Stimulated activated naive B cell treated with anti-CD40 and anti-IgM and Interleukin-4, amounts not matched to agents 10 μg/mL and 1 μg/mL and 100 μg/mL, for 72 hours (primary cell): ENCODE data around the gene KRTAP4-7.
"Not testable (repeated sequence)": the region's sequence is repeated elsewhere in the genome, so short reads cannot be mapped to it uniquely, and the experiment has no call there.

Source experiments
- ATAC-seq, 2 donors: fragments of 150-1000 bp; cut with Tn5 transposase; replicated peaks; 2 replicates each; pipeline ENCODE4 v1.10.0; 2021; ENCODE audit warnings: moderate library complexity in 1 of 2
- DNase-seq: peaks from one replicate; pipeline ENCODE4 v3.0.0; 2021
- H3K27ac Mint-ChIP-seq: one replicate; pipeline ENCODE4 v1.8.0; 2022; ENCODE audit warnings: mild to moderate bottlenecking, mixed read lengths
- H3K27me3 Mint-ChIP-seq, 2 donors: one replicate each; pipeline ENCODE4 v1.8.0; 2022; ENCODE audit warnings: mixed read lengths in 2 of 2
- H3K36me3 Mint-ChIP-seq, 2 donors: one replicate each; pipeline ENCODE4 v1.8.0; 2022; ENCODE audit warnings: mixed read lengths in 2 of 2, mild to moderate bottlenecking in 1 of 2
- H3K4me1 Mint-ChIP-seq, 2 donors: one replicate each; pipeline ENCODE4 v1.8.0; 2022; ENCODE audit warnings: mixed read lengths in 2 of 2, mild to moderate bottlenecking in 1 of 2
- H3K4me3 Mint-ChIP-seq, 2 donors: one replicate each; pipeline ENCODE4 v1.8.0; 2022; ENCODE audit warnings: mild to moderate bottlenecking in 2 of 2, mixed read lengths in 2 of 2, moderate library complexity in 1 of 2
- H3K9me3 Mint-ChIP-seq, 2 donors: one replicate each; pipeline ENCODE4 v1.8.0; 2022; ENCODE audit warnings: mixed read lengths in 2 of 2, mild to moderate bottlenecking in 1 of 2

The KRTAP4-7 gene

DNA sequence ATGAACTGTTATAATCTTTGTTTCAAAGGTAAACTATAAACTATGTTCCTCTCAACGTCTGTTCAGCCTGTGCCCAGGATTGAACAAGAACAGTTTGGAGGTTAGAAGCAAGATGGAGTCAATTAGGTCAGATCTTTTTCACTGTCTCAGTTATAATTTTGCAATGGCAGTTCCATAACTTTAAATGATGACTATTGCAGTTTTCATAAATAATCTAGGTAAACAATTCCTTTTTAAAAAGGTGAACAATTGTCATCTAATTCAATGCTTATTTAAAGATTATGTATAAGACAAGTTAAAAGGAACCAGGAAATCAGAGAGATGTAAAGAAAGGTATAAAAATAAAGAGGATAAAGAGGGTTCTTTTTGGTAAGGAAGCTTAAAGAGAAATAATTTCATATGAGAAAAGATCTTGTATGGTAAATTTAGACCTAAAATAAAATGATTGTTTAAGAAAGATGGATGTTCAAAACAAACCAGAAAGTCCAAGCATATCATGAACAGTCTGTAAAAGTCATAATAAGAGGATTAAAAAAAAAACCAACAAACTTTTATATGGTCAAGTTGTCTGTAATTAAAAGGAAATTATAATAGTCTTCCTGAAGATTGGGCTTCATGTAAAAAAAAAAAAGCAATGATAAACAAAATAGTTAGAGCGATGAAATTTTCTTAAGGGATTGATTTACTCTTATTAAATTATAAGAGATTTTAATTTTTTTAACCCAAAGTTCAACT, 27.4 kb downstream of the KRTAP4-7 start:
- Mint-ChIP-seq H3K27ac (no peak overlapping the region), H3K4me3 (no peak overlapping the region), H3K36me3 (peaks cover 7 to 12% of the 10 kb centered on the region in 2 donors), H3K4me1 (peaks cover 26 to 41% of the 10 kb centered on the region in 2 donors), H3K9me3 (no peaks in the 10 kb centered on the region), H3K27me3 (no peaks in the 10 kb centered on the region)
- DNase-seq (no peak), ATAC-seq (no peak)

DNA sequence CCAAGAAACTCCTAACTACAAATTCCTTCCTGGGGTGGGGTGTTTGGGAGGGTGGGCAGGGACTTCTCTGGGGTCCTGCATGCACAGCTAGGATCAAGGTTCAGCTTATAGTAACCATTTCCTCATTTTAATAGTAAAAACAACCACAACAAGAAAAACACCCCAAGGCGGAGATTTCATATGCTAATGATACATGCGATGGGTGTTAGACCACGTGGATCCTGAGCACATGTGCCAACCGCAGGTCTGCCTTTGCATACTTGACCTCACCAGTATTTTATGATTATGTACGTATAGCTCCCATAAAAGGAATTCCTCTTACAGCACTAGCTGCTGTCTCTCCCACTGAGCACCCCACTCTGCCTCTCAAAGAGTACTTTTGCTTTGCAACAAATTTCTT, 32.3 kb downstream of the KRTAP4-7 start:
- peak; percentile 24 for DNase-seq
- ATAC-seq = peak; percentile 78 to 85
- H3K36me3 Mint-ChIP-seq = peaks cover 5 to 7% of the 10 kb centered on the region in 2 donors
- peak overlapping the region; percentile 53 for H3K27ac Mint-ChIP-seq
- peaks cover 29 to 52% of the 10 kb centered on the region in 2 donors for H3K4me1 Mint-ChIP-seq
- H3K27me3 Mint-ChIP-seq = no peaks in the 10 kb centered on the region
- peak overlapping the region in 1 of 2 donors; percentile 28 for H3K4me3 Mint-ChIP-seq
- peaks cover 0 to 2% of the 10 kb centered on the region in 2 donors for H3K9me3 Mint-ChIP-seq

DNA sequence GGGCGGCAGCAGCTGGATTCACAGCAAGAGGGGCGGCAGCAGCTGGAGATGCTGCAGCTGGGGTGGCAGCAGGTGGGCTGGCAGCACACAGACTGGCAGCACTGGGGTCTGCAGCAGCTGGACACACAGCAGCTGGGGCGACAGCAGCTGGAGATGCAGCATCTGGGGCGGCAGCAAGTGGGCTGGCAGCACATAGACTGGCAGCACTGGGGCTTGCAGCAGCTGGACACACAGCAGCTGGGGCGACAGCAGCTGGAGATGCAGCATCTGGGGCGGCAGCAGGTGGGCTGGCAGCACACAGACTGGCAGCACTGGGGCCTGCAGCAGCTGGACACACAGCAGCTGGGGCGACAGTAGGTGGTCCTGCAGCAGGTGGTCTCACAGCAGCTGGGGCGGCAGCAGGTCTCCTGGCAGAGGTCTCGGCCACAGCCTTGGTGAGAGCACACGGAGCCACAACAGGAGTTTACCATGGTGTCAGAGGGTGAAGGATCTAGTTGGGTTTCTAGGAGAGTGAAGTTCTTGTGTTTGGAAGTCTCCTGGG, 34.0 kb downstream of the KRTAP4-7 start, which contains the start of gene KRTAP4-11:
Gene KRTAP4-11, minus strand, starts transcription at position 528 of the 541 bp plus-strand sequence. Its CDS starts 58 bp downstream, at position 470.
- not testable (repeated sequence) for H3K36me3 Mint-ChIP-seq, H3K27ac Mint-ChIP-seq, ATAC-seq, H3K27me3 Mint-ChIP-seq, H3K4me3 Mint-ChIP-seq, DNase-seq, H3K9me3 Mint-ChIP-seq
- H3K4me1 Mint-ChIP-seq = peaks cover 31 to 54% of the 10 kb centered on the region in 2 donors

DNA sequence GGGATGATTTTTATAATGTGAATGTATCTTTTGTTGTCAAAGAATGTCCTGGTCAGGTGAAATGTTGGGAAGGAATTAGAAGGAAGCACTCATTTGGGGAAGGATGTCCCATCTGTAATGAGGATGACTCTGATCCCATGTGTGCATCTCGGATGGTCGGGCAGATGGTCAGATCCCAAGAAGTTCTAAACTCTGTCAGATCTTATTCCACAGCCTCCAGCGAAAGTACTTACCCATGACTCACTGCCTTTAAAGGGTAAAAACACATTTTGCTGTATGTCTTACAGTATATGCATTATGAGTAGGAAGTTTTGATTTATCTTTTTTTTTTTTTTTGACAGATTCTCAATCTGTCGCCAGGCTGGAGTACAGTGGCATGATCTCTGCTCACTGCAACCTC, 34.8 kb downstream of the KRTAP4-7 start:
- no peak overlapping the region for H3K4me3 Mint-ChIP-seq
- H3K9me3 Mint-ChIP-seq = peaks cover 3 to 4% of the 10 kb centered on the region in 2 donors
- peaks cover 0 to 15% of the 10 kb centered on the region in 2 donors for H3K36me3 Mint-ChIP-seq
- ATAC-seq (no peak), DNase-seq (no peak)
- H3K27me3 Mint-ChIP-seq = no peaks in the 10 kb centered on the region
- H3K27ac Mint-ChIP-seq = no peak overlapping the region
- peaks cover 37 to 62% of the 10 kb centered on the region in 2 donors for H3K4me1 Mint-ChIP-seq

DNA sequence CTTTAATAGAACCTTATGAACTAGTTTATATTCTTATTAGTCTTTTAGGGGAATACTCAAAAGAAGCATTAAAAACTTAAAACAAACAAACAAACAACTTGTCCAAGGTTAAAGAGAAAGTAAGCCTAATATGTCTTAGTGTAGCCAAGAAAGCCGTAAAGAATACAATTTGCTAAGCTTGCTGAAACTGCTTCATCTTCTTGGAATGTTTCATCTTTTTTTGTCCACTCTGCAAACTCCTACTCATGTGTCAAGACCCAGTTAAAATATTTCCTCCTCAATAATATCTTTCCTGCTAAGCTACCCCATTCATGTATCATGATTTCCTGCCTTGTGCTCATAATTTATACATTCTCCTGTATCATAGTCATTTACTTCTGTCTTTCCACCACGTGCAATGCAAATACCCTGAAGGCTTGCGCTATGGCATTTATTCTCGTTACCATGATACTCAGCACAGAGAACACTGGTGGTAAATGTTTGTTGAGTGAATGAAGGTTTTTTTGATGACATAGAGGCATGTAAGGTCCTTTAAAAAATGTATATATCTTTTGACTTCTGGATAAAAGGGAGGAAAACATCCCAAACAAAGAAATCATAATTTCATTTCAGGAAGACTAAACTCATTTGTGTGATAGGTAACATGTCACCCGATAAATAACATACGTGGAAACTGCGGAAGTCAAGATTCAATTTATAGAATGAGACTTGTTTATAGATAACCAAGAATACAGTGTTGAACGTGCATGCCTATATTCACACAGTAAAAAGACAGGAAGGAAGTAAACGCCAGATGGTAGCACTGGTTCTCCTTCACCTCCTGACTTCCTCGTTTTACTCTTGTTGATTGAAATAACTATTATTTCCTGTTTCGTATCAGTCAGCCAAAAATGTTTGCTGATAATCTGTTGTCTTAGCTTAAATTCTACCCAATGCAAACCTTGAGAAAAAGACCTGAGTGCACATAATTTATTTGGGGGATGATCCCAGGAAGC, 36.0 kb downstream of the KRTAP4-7 start:
- not testable (repeated sequence) for H3K27me3 Mint-ChIP-seq
- ATAC-seq = peak; percentile 75 to 78

DNA sequence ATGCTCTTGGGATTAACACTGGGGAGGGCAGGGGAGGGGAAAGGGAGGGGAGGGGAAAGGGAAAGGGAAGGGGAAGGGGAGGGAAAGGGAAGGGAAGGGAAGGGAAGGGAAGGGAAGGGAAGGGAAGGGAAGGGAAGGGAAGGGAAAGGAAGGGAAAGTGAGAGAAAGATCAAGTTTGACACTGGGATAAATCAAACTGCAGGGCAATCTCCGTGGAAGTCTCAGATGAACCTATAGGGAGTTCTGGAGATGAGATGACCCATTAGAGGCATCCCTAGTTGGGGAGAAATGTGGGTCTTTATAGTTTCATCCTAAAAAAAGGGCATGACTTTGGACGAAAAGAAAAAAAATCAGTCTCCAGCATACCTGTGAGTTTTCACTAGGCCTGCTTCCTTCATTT, 37.8 kb downstream of the KRTAP4-7 start:
- Mint-ChIP-seq H3K9me3 (peaks cover 3 to 7% of the 10 kb centered on the region in 2 donors), H3K4me1 (peaks cover 34 to 63% of the 10 kb centered on the region in 2 donors), H3K27me3 (no peaks in the 10 kb centered on the region), H3K36me3 (peaks cover 0 to 9% of the 10 kb centered on the region in 2 donors), H3K27ac (no peak overlapping the region), H3K4me3 (no peak overlapping the region)
- ATAC-seq = no peak
- no peak for DNase-seq

More for the DNA sequence above, 36.0 kb downstream of the KRTAP4-7 start:
- H3K36me3 Mint-ChIP-seq, H3K9me3 Mint-ChIP-seq, DNase-seq: not testable (repeated sequence)
- Mint-ChIP-seq H3K27ac (peak overlapping the region; percentile 88), H3K4me1 (peaks cover 44 to 74% of the 10 kb centered on the region in 2 donors), H3K4me3 (peak overlapping the region; percentile 57 to 69)

DNA sequence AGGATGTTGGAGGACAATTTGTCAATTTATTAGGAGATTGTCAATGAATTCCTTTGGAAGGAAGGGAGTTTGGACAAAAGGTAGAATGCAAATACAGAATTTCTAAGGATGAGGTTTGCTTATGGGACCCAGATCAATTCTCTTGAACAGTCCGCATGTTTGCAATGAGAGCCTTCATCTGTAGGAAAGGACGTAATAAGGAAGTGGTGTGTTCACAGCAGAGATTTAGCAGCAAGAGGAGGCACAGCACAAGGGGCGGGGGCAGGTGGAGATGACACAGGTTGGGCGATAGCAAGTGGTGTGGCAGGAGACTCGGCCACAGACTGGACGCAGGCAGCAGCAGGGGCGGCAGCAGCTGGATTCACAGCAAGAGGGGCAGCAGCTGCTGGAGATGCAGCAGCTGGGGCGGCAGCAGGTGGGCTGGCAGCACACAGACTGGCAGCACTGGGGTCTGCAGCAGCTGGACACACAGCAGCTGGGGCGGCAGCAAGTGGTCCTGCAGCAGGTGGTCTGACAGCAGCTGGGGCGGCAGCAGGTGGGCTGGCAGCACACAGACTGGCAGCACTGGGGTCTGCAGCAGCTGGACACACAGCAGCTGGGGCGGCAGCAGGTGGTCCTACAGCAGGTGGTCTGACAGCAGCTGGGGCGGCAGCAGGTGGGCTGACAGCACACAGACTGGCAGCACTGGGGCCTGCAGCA, 39.5 kb downstream of the KRTAP4-7 start:
- not testable (repeated sequence) for H3K27me3 Mint-ChIP-seq, DNase-seq, H3K36me3 Mint-ChIP-seq, H3K9me3 Mint-ChIP-seq
- Mint-ChIP-seq H3K27ac (peak overlapping the region; percentile 76), H3K4me1 (peaks cover 28 to 51% of the 10 kb centered on the region in 2 donors), H3K4me3 (peak overlapping the region; percentile 12 to 55)
- ATAC-seq = peak in 1 of 2 donors; percentile 46

DNA sequence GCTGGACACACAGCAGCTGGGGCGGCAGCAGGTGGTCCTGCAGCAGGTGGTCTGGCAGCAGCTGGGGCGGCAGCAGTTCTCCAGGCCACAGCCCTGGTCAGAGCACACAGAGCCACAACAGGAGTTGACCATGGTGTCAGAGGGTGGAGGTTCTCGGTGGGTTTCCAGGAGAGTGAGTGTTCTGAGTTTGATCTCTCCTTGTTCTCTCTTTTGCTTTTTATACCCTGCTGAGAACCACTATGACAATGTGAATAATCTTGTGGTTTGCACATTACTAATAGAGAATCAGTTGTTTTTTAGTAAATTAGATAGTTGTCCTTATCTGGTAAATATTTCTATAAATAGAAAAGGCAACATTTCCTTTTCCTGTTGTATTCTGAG, 40.0 kb downstream of the KRTAP4-7 start, which contains the start of gene KRTAP4-12:
Gene KRTAP4-12, minus strand, starts transcription at position 192 of the 381 bp plus-strand sequence. Its CDS starts 60 bp downstream, at position 132.
- not testable (repeated sequence) for H3K27me3 Mint-ChIP-seq, DNase-seq, H3K9me3 Mint-ChIP-seq, H3K36me3 Mint-ChIP-seq
- H3K27ac Mint-ChIP-seq = peak within 1 kb of the TSS; percentile 76
- ATAC-seq = peak; percentile 27 to 43
- peaks cover 29 to 46% of the 10 kb centered on the region in 2 donors for H3K4me1 Mint-ChIP-seq
- H3K4me3 Mint-ChIP-seq = peak within 1 kb of the TSS; percentile 17 to 55

DNA sequence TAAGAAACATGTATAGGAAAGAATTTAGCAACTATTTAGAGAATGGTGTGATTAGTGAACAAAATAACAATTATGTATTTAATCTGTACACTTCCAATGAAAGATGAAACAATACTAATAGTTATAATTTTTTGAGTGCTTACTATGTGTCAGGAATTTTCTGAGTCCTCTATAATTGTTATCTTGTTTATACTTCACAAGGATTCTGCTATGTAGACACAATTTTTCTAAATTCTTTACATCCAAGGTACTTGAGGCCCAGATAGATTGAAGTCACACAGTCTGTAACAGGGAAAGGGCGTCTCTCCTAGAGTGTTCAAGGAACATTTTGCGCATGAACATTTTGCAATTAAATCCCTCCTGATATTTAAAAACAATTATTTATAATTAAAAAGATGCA, 41.1 kb downstream of the KRTAP4-7 start:
- ATAC-seq = no peak
- Mint-ChIP-seq H3K27ac (no peak overlapping the region), H3K27me3 (no peaks in the 10 kb centered on the region), H3K4me3 (no peak overlapping the region), H3K9me3 (peaks cover 3 to 7% of the 10 kb centered on the region in 2 donors), H3K36me3 (peaks cover 0 to 9% of the 10 kb centered on the region in 2 donors), H3K4me1 (peaks cover 26 to 41% of the 10 kb centered on the region in 2 donors)
- DNase-seq = no peak

DNA sequence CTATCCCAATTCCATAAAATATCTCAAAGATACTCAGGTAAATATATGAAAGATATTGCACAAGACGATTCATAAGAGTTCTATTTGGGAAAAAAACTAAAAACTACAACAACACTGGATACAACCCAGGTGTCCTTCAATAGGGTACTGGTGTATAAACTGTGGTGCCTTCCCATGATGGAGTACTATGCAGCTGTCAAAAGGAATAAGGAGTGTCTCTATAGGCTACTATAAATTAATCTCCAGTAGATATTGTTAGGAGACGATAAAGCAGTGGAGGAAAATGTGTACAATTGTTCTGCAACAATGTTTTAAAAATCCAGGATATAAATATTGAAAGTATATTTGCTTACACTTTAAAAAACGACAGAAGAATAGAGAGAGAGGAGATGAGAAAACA, 42.5 kb downstream of the KRTAP4-7 start:
- H3K27ac Mint-ChIP-seq = no peak overlapping the region
- ATAC-seq = no peak
- H3K36me3 Mint-ChIP-seq = peaks cover 0 to 9% of the 10 kb centered on the region in 2 donors
- H3K9me3 Mint-ChIP-seq = peaks cover 3 to 7% of the 10 kb centered on the region in 2 donors
- peaks cover 27 to 43% of the 10 kb centered on the region in 2 donors for H3K4me1 Mint-ChIP-seq
- DNase-seq = no peak
- H3K27me3 Mint-ChIP-seq = no peaks in the 10 kb centered on the region
- H3K4me3 Mint-ChIP-seq = no peak overlapping the region

DNA sequence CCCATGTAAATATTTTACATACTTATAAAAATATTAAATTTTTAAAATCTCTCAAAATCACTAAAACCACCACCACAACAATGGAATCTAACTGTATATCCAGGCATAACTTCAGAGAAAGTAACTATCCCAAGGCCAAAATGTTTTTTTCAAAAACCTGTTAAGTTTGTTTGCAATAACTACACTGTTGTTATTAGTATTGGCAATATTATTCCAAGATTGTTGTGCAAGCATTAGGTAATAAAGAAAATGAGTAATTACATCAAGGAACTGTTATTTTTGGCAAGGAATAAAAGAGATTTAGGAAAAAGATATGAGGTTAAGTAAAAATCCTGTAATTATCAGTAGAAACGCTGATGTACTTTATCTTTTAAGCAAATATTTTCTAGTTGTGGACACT, 43.4 kb downstream of the KRTAP4-7 start:
- DNase-seq (no peak), ATAC-seq (no peak)
- Mint-ChIP-seq H3K27me3 (no peaks in the 10 kb centered on the region), H3K27ac (no peak overlapping the region), H3K4me3 (no peak overlapping the region), H3K9me3 (peaks cover 2 to 5% of the 10 kb centered on the region in 2 donors), H3K36me3 (peaks cover 0 to 8% of the 10 kb centered on the region in 2 donors), H3K4me1 (peaks cover 33 to 53% of the 10 kb centered on the region in 2 donors)

DNA sequence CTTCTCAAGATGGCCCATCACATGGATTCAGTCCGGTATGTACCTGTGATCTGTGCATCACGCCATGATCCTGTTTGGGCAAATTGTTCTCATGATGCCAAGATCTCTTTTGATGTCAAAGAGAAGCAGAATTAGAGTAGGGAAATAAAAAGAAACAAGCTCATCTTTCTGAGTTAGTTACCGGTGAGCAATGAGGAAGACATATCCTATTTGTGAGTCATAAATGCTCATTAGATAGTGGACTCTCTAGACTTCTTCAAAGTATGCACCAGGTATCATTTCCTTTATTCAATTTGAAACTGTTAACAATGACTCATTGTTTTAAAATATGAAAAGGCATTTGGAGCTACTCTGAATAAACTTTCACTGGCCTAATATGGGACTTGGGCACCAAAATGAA, 48.0 kb downstream of the KRTAP4-7 start:
- no peak for DNase-seq
- peak overlapping the region in 1 of 2 donors; percentile 7 for H3K4me3 Mint-ChIP-seq
- peaks cover 20 to 32% of the 10 kb centered on the region in 2 donors for H3K4me1 Mint-ChIP-seq
- H3K9me3 Mint-ChIP-seq = peaks cover 2 to 5% of the 10 kb centered on the region in 2 donors
- ATAC-seq = peak; percentile 99 to 100
- H3K27me3 Mint-ChIP-seq = no peaks in the 10 kb centered on the region
- peaks cover 0 to 1% of the 10 kb centered on the region in 2 donors for H3K36me3 Mint-ChIP-seq
- H3K27ac Mint-ChIP-seq = peak overlapping the region; percentile 48

DNA sequence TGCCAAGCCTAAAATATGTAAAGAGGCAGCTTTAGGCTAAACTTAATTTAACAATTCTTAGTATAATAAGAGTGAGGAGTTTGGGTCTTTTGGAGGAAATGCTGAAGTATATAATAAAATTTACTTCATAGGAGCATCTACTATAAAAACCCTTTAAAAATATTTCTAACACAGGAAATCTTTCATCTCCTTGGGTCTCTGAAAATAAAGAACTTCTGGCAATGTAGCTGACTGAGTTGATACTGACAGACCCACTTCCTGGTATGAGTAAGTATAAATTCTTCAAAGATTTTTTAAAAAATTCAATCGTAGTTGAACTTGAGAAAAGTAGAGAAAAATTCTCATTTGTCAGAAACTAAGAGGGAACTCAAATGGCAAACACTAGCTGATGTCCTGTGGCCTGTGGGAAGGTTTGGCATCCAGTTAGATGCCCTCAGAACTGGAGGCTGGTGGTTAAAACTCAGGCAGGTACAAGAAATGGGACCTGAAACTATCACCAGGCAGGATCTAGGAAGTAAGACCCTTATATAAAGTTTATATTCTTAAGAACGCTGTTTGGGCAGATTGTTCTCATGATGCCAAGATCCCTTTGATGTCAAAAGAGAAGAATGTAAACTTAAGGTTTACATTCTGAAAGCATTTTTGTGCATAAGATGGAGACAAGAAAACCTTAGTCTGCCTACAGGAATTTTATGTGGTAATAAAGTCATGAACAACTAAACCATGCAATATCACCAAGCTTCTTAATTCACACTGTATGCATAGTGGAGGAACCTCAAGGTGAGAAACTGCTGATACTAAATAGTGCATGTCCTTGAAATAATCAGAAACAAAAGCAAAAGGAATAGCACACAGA, 50.2 kb downstream of the KRTAP4-7 start:
- no peak for ATAC-seq
- H3K4me3 Mint-ChIP-seq = no peak overlapping the region

More for the DNA sequence above, 50.2 kb downstream of the KRTAP4-7 start:
- no peaks in the 10 kb centered on the region for H3K27me3 Mint-ChIP-seq
- peak overlapping the region; percentile 69 for H3K27ac Mint-ChIP-seq
- peaks cover 7 to 14% of the 10 kb centered on the region in 2 donors for H3K9me3 Mint-ChIP-seq
- H3K4me1 Mint-ChIP-seq = peaks cover 14 to 27% of the 10 kb centered on the region in 2 donors
- DNase-seq = no peak
- peaks cover 0 to 14% of the 10 kb centered on the region in 2 donors for H3K36me3 Mint-ChIP-seq
